ENCODE results near the gene CPA5.

DNA sequence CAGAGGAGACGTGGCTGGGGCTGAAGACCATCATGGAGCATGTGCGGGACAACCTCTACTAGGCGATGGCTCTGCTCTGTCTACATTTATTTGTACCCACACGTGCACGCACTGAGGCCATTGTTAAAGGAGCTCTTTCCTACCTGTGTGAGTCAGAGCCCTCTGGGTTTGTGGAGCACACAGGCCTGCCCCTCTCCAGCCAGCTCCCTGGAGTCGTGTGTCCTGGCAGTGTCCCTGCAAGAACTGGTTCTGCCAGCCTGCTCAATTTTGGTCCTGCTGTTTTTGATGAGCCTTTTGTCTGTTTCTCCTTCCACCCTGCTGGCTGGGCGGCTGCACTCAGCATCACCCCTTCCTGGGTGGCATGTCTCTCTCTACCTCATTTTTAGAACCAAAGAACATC, 22.0 kb upstream of the CPA5 start:
- no peak for TF ChIP-seq POLR2A (IDR thresholded peaks at IDR 0.05)
- TF ChIP-seq, protein P1, sequence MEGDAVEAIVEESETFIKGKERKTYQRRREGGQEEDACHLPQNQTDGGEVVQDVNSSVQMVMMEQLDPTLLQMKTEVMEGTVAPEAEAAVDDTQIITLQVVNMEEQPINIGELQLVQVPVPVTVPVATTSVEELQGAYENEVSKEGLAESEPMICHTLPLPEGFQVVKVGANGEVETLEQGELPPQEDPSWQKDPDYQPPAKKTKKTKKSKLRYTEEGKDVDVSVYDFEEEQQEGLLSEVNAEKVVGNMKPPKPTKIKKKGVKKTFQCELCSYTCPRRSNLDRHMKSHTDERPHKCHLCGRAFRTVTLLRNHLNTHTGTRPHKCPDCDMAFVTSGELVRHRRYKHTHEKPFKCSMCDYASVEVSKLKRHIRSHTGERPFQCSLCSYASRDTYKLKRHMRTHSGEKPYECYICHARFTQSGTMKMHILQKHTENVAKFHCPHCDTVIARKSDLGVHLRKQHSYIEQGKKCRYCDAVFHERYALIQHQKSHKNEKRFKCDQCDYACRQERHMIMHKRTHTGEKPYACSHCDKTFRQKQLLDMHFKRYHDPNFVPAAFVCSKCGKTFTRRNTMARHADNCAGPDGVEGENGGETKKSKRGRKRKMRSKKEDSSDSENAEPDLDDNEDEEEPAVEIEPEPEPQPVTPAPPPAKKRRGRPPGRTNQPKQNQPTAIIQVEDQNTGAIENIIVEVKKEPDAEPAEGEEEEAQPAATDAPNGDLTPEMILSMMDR (IDR thresholded peaks at IDR 0.05), result no peak

Measured in vagina (tissue), 2 donors.